Measurements from ENCODE around the gene PLCB1.

GRCh38 chr20:8449123-8449522 lies 317.1 kb downstream of the PLCB1 start:
- TF ChIP-seq, protein P1, sequence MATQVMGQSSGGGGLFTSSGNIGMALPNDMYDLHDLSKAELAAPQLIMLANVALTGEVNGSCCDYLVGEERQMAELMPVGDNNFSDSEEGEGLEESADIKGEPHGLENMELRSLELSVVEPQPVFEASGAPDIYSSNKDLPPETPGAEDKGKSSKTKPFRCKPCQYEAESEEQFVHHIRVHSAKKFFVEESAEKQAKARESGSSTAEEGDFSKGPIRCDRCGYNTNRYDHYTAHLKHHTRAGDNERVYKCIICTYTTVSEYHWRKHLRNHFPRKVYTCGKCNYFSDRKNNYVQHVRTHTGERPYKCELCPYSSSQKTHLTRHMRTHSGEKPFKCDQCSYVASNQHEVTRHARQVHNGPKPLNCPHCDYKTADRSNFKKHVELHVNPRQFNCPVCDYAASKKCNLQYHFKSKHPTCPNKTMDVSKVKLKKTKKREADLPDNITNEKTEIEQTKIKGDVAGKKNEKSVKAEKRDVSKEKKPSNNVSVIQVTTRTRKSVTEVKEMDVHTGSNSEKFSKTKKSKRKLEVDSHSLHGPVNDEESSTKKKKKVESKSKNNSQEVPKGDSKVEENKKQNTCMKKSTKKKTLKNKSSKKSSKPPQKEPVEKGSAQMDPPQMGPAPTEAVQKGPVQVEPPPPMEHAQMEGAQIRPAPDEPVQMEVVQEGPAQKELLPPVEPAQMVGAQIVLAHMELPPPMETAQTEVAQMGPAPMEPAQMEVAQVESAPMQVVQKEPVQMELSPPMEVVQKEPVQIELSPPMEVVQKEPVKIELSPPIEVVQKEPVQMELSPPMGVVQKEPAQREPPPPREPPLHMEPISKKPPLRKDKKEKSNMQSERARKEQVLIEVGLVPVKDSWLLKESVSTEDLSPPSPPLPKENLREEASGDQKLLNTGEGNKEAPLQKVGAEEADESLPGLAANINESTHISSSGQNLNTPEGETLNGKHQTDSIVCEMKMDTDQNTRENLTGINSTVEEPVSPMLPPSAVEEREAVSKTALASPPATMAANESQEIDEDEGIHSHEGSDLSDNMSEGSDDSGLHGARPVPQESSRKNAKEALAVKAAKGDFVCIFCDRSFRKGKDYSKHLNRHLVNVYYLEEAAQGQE (IDR thresholded peaks at IDR 0.05; ENCODE audit: insufficient read depth in 1 of 2, low read depth in 2 of 2, low read length in 2 of 2): no peak
- TF ChIP-seq TAF1 (IDR thresholded peaks at IDR 0.05; ENCODE audit: borderline replicate concordance, insufficient read depth, low read length) (no peak), POLR2AphosphoS5 (IDR thresholded peaks at IDR 0.05; ENCODE audit: low read depth, low read length) (no peak), SIN3A (IDR thresholded peaks at IDR 0.05; ENCODE audit: borderline replicate concordance, insufficient read depth, low read length) (no peak), FOXP2 (optimal IDR thresholded peaks at IDR 0.05; ENCODE audit: borderline replicate concordance, extremely low read depth, extremely low read length, insufficient read depth) (no peak)
